H7 (cell line): ENCODE data around the gene KSR1. TPM values are rescaled to one million over a fixed set of nuclear protein-coding genes. Genes with fewer than 3 reads are reported as not detected.
A peak's percentile ranks its signal among the peaks of the same experiment; 100 is the strongest.
"Not testable (repeated sequence)": the region's sequence is repeated elsewhere in the genome, so short reads cannot be mapped to it uniquely, and the experiment has no call there.

Source experiments
- DNase-seq: peaks from one replicate; pipeline ENCODE4 v3.0.0; 2012
- H3K27me3 ChIP-seq: 2 replicates; pipeline ENCODE4 v1.6.0; 2011; ENCODE audit warnings: mild to moderate bottlenecking, low read length; ENCODE audit not compliant: control insufficient read depth, insufficient read depth
- H3K36me3 ChIP-seq: replicated peaks from 2 replicates; pipeline ENCODE4 v1.5.1; 2011; ENCODE audit warnings: low read length; ENCODE audit not compliant: control insufficient read depth, insufficient read depth
- H3K4me3 ChIP-seq: 2 replicates; pipeline ENCODE4 v1.5.1; 2011; ENCODE audit warnings: low read depth, mild to moderate bottlenecking, control low read depth, low read length, moderate library complexity; ENCODE audit not compliant: insufficient read depth
- total RNA-seq: library from RNA; depleted of rRNA; stranded (reverse); fragments of >200 nt; shearing (Covaris generic); gene quantifications from 2 replicates; pipeline ENCODE4 v1.2.3, GENCODE V29; 2014

Gene KSR1
- total RNA-seq, 1 experiment from 2014 or later = 31.2 TPM

- no peaks in the 10 kb centered on the region for H3K27me3 ChIP-seq
- H3K4me3 ChIP-seq = no peak overlapping the region
- DNase-seq = no peak
- no peaks in the 10 kb centered on the region for H3K36me3 ChIP-seq
Observed at GRCh38 chr17:27421111-27421510, 35.1 kb upstream of the KSR1 start.

DNA sequence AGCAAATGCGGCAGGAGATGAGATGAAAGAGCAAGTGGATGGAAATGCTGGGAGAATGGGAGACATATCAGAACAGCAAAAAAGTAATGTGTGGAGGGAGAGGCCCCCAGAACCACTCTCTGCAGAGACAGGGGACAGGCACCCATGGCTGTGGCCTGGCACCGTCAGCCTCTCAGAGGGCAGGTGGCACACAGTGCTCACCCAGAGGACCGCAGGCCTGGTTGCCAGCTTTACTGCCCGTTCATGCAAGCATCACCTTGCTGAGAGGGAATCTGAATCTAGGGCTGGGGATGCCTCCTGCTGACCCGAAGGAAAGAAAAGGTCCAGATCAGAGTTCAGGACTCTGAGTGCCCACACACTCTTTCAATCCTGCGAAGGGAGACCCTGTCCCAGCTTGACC is 34.6 kb upstream of the KSR1 start:
- not testable (repeated sequence) for H3K4me3 ChIP-seq, DNase-seq, H3K36me3 ChIP-seq, H3K27me3 ChIP-seq

GRCh38 chr17:27422601-27423000 is 33.6 kb upstream of the KSR1 start:
- DNase-seq = no peak
- no peaks in the 10 kb centered on the region for H3K36me3 ChIP-seq
- H3K4me3 ChIP-seq = no peak overlapping the region
- H3K27me3 ChIP-seq = no peaks in the 10 kb centered on the region

DNA sequence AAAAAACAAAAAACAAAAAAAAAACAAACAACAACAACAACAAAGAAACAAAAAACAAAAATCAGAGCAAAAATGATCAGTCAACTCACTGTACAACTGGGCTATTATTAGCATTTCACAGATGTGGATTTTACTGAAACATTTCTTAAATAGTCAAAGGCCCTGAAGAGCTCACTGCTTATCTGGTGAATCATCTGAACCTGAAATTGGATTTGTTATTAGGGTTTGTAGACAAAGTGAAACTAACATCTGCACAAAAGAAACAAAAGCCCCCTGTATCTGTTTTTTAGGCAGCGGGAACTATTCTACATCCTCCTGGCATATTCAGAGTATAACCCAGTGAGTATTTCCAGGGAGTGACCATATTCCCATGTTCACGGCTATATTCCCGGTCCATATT is 32.6 kb upstream of the KSR1 start:
- Histone ChIP-seq H3K27me3 (no peaks in the 10 kb centered on the region), H3K4me3 (no peak overlapping the region), H3K36me3 (no peaks in the 10 kb centered on the region)
- no peak for DNase-seq

DNA sequence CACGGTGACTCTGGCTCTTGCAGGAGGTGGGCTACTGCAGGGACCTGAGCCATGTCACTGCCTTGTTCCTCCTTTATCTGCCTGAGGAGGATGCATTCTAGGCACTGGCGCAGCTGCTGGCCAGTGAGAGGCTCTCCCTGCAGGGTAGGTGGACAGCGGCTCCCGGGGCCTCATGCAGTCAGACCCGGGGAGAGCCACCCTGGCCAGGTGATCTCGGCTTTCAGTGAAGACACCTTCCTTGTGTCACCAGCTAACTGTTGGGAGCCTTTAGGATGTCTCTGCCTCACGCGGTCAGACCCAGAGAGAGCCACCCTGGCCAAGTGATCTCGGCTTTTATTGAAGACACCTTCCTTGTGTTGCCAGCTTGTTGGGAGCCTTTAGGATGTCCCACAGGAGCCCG is 31.7 kb upstream of the KSR1 start:
- H3K27me3 ChIP-seq = no peaks in the 10 kb centered on the region
- DNase-seq = no peak
- no peaks in the 10 kb centered on the region for H3K36me3 ChIP-seq
- no peak overlapping the region for H3K4me3 ChIP-seq

DNA sequence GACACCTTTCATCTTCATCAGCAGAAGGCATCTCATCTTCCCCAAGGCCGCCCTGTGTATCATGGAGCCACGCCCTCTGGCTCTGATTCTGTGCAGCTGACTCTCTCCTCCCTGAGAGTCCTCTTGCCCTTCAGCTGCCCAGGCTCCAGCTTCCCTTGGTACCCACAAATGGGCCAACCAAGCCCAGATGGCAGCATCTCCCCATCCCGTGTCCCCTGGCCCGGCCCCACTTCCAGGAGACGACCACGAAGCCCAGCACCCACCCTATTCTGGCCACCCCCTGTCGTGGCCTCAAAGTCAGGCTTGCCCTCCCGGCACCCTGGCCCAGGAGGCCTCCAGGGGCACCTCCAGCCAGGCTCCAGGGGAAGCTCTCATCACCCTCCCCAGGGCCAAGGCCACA is 31.3 kb upstream of the KSR1 start:
- H3K4me3 ChIP-seq = no peak overlapping the region
- no peaks in the 10 kb centered on the region for H3K27me3 ChIP-seq
- no peaks in the 10 kb centered on the region for H3K36me3 ChIP-seq
- no peak for DNase-seq

DNA sequence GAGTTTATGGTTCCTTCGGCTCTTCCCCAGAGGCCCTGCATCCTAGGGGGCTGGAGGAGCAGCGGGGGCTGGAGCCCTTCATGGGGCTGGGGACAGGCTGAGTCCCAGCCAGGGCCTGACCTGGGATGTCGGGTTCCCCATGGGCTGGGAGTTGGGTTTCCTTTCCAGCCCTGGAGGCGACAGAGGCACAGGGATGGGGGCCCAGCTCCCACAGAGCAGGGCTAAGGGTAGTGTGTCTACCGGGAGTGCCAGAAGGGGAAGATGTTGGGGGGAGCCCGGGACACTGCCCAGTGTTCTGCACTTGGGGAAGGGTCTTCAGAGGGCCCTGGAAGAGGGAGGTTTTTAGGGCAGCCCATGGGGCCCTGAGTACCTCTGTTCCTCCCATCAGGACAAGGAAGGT is 30.7 kb upstream of the KSR1 start:
- not testable (repeated sequence) for DNase-seq, H3K27me3 ChIP-seq, H3K36me3 ChIP-seq, H3K4me3 ChIP-seq

GRCh38 chr17:27425991-27426390 is 30.3 kb upstream of the KSR1 start:
- Histone ChIP-seq H3K27me3 (no peaks in the 10 kb centered on the region), H3K4me3 (no peak overlapping the region), H3K36me3 (no peaks in the 10 kb centered on the region)
- no peak for DNase-seq

DNA sequence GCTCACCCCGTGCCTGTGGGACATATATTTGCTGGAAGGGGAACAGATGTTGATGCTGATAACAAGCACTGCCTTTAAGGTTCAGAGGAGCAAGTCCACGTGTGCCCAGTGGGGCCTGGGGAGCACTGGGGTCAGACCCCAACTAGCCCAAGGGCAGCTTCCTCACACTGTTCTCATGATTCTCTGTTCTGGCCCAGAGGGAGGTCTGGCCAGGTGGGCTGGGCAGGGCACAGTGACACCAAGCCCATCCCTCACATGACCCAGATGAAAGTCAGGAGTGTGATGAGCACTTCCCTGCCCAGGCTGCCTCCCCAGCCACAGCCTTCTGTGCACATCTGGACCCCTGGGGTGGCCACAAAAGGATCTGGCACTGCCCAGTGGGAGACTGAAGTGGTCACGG is 29.8 kb upstream of the KSR1 start:
- not testable (repeated sequence) for H3K27me3 ChIP-seq, H3K4me3 ChIP-seq, DNase-seq, H3K36me3 ChIP-seq

DNA sequence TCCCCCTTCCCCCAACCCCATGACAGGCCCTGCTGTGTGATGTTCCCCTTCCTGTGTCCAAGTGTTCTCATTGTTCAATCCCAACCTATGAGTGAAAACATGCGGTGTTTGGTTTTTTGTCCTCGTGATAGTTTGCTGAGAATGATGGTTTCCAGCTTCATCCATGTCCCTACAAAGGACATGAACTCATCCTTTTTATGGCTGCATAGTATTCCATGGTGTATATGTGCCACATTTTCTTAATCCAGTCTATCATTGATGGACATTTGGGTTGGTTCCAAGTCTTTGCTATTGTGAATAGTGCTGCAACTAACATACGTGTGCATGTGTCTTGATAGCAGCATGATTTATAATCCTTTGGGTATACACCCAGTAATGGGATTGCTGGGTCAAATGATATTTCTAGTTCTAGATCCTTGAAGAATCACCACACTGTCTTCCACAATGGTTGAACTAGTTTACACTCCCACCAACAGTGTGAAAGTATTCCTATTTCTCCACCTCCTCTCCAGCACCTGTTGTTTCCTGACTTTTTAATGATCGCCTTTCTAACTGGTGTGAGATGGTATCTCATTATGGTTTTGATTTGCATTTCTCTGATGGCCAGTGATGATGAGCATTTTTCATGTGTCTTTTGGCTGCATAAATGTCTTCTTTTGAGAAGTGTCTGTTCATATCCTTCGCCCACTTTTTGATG is 28.9 kb upstream of the KSR1 start:
- H3K4me3 ChIP-seq, H3K27me3 ChIP-seq, H3K36me3 ChIP-seq, DNase-seq: not testable (repeated sequence)

- DNase-seq = no peak
- H3K4me3 ChIP-seq = no peak overlapping the region
- no peaks in the 10 kb centered on the region for H3K36me3 ChIP-seq
- no peaks in the 10 kb centered on the region for H3K27me3 ChIP-seq
Observed at GRCh38 chr17:27428781-27429505, 27.3 kb upstream of the KSR1 start.

DNA sequence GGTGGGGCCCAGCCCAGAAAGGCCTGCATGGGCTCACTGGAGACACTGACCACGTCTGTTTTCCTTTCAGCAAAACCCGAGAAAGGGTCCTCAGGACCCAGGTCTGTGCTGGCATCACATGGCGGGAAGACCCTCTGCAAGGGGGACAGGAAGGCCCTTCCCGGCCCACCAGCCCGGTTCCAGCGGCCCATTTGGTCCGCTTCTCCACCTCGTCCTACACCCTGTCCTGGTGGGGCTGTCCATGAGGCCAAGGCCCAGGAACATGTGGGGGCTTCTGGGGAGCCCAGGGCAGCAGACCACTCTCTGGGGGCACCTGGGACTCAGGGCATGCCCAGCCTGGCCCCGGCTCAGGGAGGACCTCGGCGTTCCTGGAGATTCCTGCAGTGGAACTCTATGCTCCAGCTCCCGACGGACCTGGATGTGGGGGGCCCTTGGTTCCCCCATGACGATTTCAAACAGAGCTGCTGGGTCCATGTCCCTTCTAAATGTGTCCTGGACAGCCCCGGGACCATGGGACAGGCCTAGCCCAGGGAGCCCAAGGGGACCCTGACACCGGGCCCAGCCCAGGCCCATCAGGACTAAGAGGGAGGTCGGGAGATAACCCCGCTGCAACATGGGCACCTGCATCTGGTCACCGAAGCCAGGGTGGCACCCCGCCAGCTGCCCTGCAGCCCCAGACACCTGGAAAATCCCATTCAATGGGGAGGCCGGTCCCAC is 26.4 kb upstream of the KSR1 start:
- Histone ChIP-seq H3K4me3 (no peak overlapping the region), H3K36me3 (no peaks in the 10 kb centered on the region), H3K27me3 (no peaks in the 10 kb centered on the region)
- DNase-seq = no peak

DNA sequence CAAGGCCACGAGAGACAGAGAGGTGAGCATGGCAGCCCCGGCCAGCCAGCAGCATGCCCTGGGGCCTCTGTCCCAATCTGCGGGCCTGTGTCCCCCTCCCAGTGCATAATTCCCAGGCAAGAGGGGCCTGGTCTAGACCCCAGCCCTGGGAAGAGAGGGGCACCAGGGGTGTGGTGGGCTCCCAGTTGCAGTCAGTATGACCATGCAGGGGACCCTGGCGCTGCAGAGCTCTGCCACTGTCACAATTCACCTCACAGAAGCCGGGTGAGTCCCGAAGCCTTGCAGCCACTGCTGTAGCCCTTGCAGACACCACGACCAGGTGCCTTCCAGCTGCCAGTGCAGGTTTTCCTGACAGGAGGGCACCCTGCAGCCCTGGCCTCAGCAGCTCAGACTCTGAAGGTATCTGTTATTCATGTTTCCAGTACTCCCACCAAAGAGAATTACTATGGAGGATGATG is 25.8 kb upstream of the KSR1 start:
- DNase-seq = no peak
- H3K27me3 ChIP-seq = no peaks in the 10 kb centered on the region

GRCh38 chr17:27430882-27431491 is 25.3 kb upstream of the KSR1 start:
- no peak overlapping the region for H3K4me3 ChIP-seq
- DNase-seq = peak; percentile 76
- H3K27me3 ChIP-seq = no peaks in the 10 kb centered on the region
- no peaks in the 10 kb centered on the region for H3K36me3 ChIP-seq

More for the DNA sequence above, 25.8 kb upstream of the KSR1 start:
- Histone ChIP-seq H3K4me3 (no peak overlapping the region), H3K36me3 (no peaks in the 10 kb centered on the region)
